HEK293T (cell line): ENCODE data around the gene SMYD4.

Experiments
- BHLHE40 ChIP-seq: fragments of 450-650 bp; IDR thresholded peaks from 2 replicates; pipeline ENCODE4 v1.6.1; 2016; ENCODE audit warnings: mild to moderate bottlenecking, moderate library complexity, borderline replicate concordance
- FOXM1 ChIP-seq: fragments of 450-650 bp; IDR thresholded peaks from 2 replicates; pipeline ENCODE4 v1.6.1; 2017; ENCODE audit warnings: mild to moderate bottlenecking, borderline replicate concordance
- SUZ12 ChIP-seq: fragments of 450-650 bp; IDR thresholded peaks from 2 replicates; pipeline ENCODE4 v1.6.1; 2016; ENCODE audit warnings: mild to moderate bottlenecking
- ZNF384 ChIP-seq: fragments of 450-650 bp; IDR thresholded peaks from 2 replicates; pipeline ENCODE4 v1.6.1; 2016

- TF ChIP-seq ZNF384 (no peak), FOXM1 (no peak), BHLHE40 (no peak), SUZ12 (no peak)
These were observed 43.3 kb upstream of the SMYD4 start for GRCh38 chr17:1872976-1873375.
